Cerebellar nuclear complex (tissue), 1 donor: ENCODE measurements around the gene DNAH17.
A peak's percentile ranks its signal among the peaks of the same experiment; 100 is the strongest.
"Not testable (repeated sequence)": the region's sequence is repeated elsewhere in the genome, so short reads cannot be mapped to it uniquely, and the experiment has no call there.

ENCODE experiments used
- DNase-seq, 2 experiments: peaks; one replicate each; lab custom pipeline; 2025; lab: John Stamatoyannopoulos, UW

The DNAH17 gene

GRCh38 chr17:78524870-78525510 lies 52.2 kb downstream of the DNAH17 start:
- DNase-seq: no peak

- no peak for DNase-seq
These were observed 53.1 kb downstream of the DNAH17 start for GRCh38 chr17:78523934-78524655.

GRCh38 chr17:78522031-78522809 lies 55.0 kb downstream of the DNAH17 start:
- no peak for DNase-seq

GRCh38 chr17:78517421-78517820 lies 59.8 kb downstream of the DNAH17 start:
- no peak for DNase-seq

- no peak for DNase-seq
These were observed 61.7 kb downstream of the DNAH17 start for GRCh38 chr17:78515480-78515879.

GRCh38 chr17:78514521-78514920 lies 62.7 kb downstream of the DNAH17 start:
- DNase-seq: no peak

GRCh38 chr17:78512976-78513375 lies 64.2 kb downstream of the DNAH17 start:
- no peak for DNase-seq

- no peak for DNase-seq
These were observed 66.8 kb downstream of the DNAH17 start for GRCh38 chr17:78510141-78511075.

GRCh38 chr17:78507526-78507925 lies 69.7 kb downstream of the DNAH17 start:
- no peak for DNase-seq

GRCh38 chr17:78506454-78507309 lies 70.5 kb downstream of the DNAH17 start:
- DNase-seq: no peak

- no peak for DNase-seq
These were observed 72.9 kb downstream of the DNAH17 start for GRCh38 chr17:78504156-78504925.

- DNase-seq: not testable (repeated sequence)
These were observed 73.8 kb downstream of the DNAH17 start for GRCh38 chr17:78503388-78503787.

- no peak for DNase-seq
These were observed 74.5 kb downstream of the DNAH17 start for GRCh38 chr17:78502611-78503148.

GRCh38 chr17:78501241-78502036 lies 75.8 kb downstream of the DNAH17 start:
- DNase-seq: no peak

- no peak for DNase-seq
These were observed 76.4 kb downstream of the DNAH17 start for GRCh38 chr17:78500806-78501205.

GRCh38 chr17:78499715-78500540 lies 77.3 kb downstream of the DNAH17 start:
- no peak for DNase-seq

- DNase-seq: no peak
These were observed 78.3 kb downstream of the DNAH17 start for GRCh38 chr17:78498848-78499247.

- peak in 1 of 2 experiments; percentile 40 for DNase-seq
These were observed 80.1 kb downstream of the DNAH17 start for GRCh38 chr17:78497115-78497540.
